Nephron (organoid): Measurements from ENCODE around the gene ZNF441.
A peak's percentile ranks its signal among the peaks of the same experiment; 100 is the strongest.

Experiments used
- H3K27ac Mint-ChIP-seq, 3 experiments: 2 replicates each; pipeline ENCODE4 v1.8.0; 2020; ENCODE audit warnings: mixed read lengths in 3 of 3, mild to moderate bottlenecking in 2 of 3, moderate library complexity in 1 of 3
- H3K27me3 Mint-ChIP-seq: 2 replicates; pipeline ENCODE4 v1.8.0; 2021; ENCODE audit warnings: low read depth, mild to moderate bottlenecking, moderate library complexity, mixed read lengths
- H3K36me3 Mint-ChIP-seq: 2 replicates; pipeline ENCODE4 v1.8.0; 2020; ENCODE audit warnings: low read depth, mixed read lengths
- H3K4me1 Mint-ChIP-seq: 2 replicates; pipeline ENCODE4 v1.8.0; 2020; ENCODE audit warnings: mixed read lengths
- H3K4me3 Mint-ChIP-seq, 3 experiments: 2 replicates each; pipeline ENCODE4 v1.8.0; 2020; ENCODE audit warnings: mild to moderate bottlenecking in 3 of 3, mixed read lengths in 3 of 3, moderate library complexity in 2 of 3
- H3K9me3 Mint-ChIP-seq: 2 replicates; pipeline ENCODE4 v1.8.0; 2020; ENCODE audit warnings: mixed read lengths
- CTCF ChIP-seq, 3 experiments: fragments of 200-600 bp; sonication (generic); IDR thresholded peaks; one replicate each; pipeline ENCODE4 v1.5.0; 2021; ENCODE audit warnings: antibody characterized with exemption in 3 of 3; ENCODE audit not compliant: unreplicated experiment in 3 of 3

Gene ZNF441

GRCh38 chr19:11798391-11799330 is 31.9 kb downstream of the ZNF441 start, which contains the start of gene ZNF491:
Gene ZNF491 (plus strand): TSS chr19:11798523. CDS start chr19:11805954, 7,431 bp downstream.
- peak in 2 of 3 experiments; percentile 21 to 49 for TF ChIP-seq CTCF (IDR thresholded peaks at IDR 0.05; ENCODE audit: unreplicated experiment in 3 of 3)
- Mint-ChIP-seq H3K27ac (peak within 1 kb of the TSS; percentile 65 to 98 (median 92)), H3K36me3 (peaks cover 31% of the 10 kb centered on the region), H3K27me3 (peaks cover 8% of the 10 kb centered on the region), H3K4me3 (peak within 1 kb of the TSS; percentile 95 to 96 (median 95)), H3K4me1 (peaks cover 15% of the 10 kb centered on the region), H3K9me3 (peaks cover 19% of the 10 kb centered on the region)

GRCh38 chr19:11806354-11807098 is 39.7 kb downstream of the ZNF441 start:
- peaks cover 87% of the 10 kb centered on the region for H3K36me3 Mint-ChIP-seq
- H3K27ac Mint-ChIP-seq = no peak overlapping the region
- no peaks in the 10 kb centered on the region for H3K27me3 Mint-ChIP-seq
- no peak overlapping the region for H3K4me3 Mint-ChIP-seq
- peaks cover 62% of the 10 kb centered on the region for H3K9me3 Mint-ChIP-seq
- H3K4me1 Mint-ChIP-seq = no peaks in the 10 kb centered on the region
- TF ChIP-seq CTCF (IDR thresholded peaks at IDR 0.05; ENCODE audit: unreplicated experiment in 3 of 3) = no peak

- peaks cover 62% of the 10 kb centered on the region for H3K9me3 Mint-ChIP-seq
- no peaks in the 10 kb centered on the region for H3K4me1 Mint-ChIP-seq
- no peaks in the 10 kb centered on the region for H3K27me3 Mint-ChIP-seq
- no peak overlapping the region for H3K4me3 Mint-ChIP-seq
- no peak for TF ChIP-seq CTCF (IDR thresholded peaks at IDR 0.05; ENCODE audit: unreplicated experiment in 3 of 3)
- H3K36me3 Mint-ChIP-seq = peaks cover 87% of the 10 kb centered on the region
- H3K27ac Mint-ChIP-seq = no peak overlapping the region
Measured at GRCh38 chr19:11807099-11807380, 40.2 kb downstream of the ZNF441 start.

GRCh38 chr19:11813703-11814028 is 46.9 kb downstream of the ZNF441 start:
- Mint-ChIP-seq H3K4me1 (peaks cover 7% of the 10 kb centered on the region), H3K4me3 (peak overlapping the region; percentile 87 to 95 (median 90))

GRCh38 chr19:11814029-11814699 is 47.4 kb downstream of the ZNF441 start, which contains the start of gene ZNF440:
Gene ZNF440 (plus strand): TSS chr19:11814273. CDS start chr19:11814448, 175 bp downstream.
- H3K27me3 Mint-ChIP-seq = no peaks in the 10 kb centered on the region
- H3K36me3 Mint-ChIP-seq = peaks cover 81% of the 10 kb centered on the region
- H3K9me3 Mint-ChIP-seq = peaks cover 49% of the 10 kb centered on the region

More at GRCh38 chr19:11813703-11814028, 46.9 kb downstream of the ZNF441 start:
- Mint-ChIP-seq H3K9me3 (peaks cover 52% of the 10 kb centered on the region), H3K27me3 (no peaks in the 10 kb centered on the region), H3K27ac (peak overlapping the region; percentile 53 to 96 (median 58)), H3K36me3 (peaks cover 81% of the 10 kb centered on the region)
- no peak for TF ChIP-seq CTCF (IDR thresholded peaks at IDR 0.05; ENCODE audit: unreplicated experiment in 3 of 3)

More at GRCh38 chr19:11814029-11814699, 47.4 kb downstream of the ZNF441 start, which contains the start of gene ZNF440:
- H3K27ac Mint-ChIP-seq = peak within 1 kb of the TSS; percentile 53 to 96 (median 58)
- H3K4me3 Mint-ChIP-seq = peak within 1 kb of the TSS; percentile 89 to 95 (median 91)
- TF ChIP-seq CTCF (IDR thresholded peaks at IDR 0.05; ENCODE audit: unreplicated experiment in 3 of 3) = no peak
- H3K4me1 Mint-ChIP-seq = peaks cover 7% of the 10 kb centered on the region
